Peyer's patch (tissue), 4 donors: Measurements from ENCODE around the gene SDHA. TPM values are rescaled to one million over a fixed set of nuclear protein-coding genes. Genes with fewer than 3 reads are reported as not detected.

Experiments
- DNase-seq, 3 donors: peaks; one replicate each; pipeline ENCODE4 v3.0.0-alpha.2; 2017 to 2019
- H3K27ac ChIP-seq, 4 donors: fragments of 200-600 bp; sonication (generic); one replicate each; pipeline ENCODE4 v1.5.1; 2016 to 2019
- H3K27me3 ChIP-seq, 2 donors: fragments of 200-600 bp; sonication (generic); one replicate each; pipeline ENCODE4 v1.5.1; 2019
- H3K36me3 ChIP-seq, 3 donors: fragments of 200-600 bp; sonication (generic); one replicate each; pipeline ENCODE4 v1.5.1; 2016 to 2019
- H3K4me1 ChIP-seq, 4 donors: fragments of 200-600 bp; sonication (generic); one replicate each; pipeline ENCODE4 v1.5.1; 2016 to 2019
- H3K4me3 ChIP-seq, 4 donors: fragments of 200-600 bp; sonication (generic); 1 replicate in 3 of 4; 2 replicates in 1 of 4; pipeline ENCODE4 v1.5.1; 2016 to 2019; ENCODE audit warnings: mild to moderate bottlenecking in 1 of 4
- H3K9me3 ChIP-seq, 4 donors: fragments of 200-600 bp; sonication (generic); one replicate each; pipeline ENCODE4 v1.5.1; 2016 to 2019; ENCODE audit warnings: mild to moderate bottlenecking in 1 of 4
- CTCF ChIP-seq, 6 experiments: fragments of 450-650 bp in 4 of 6; fragments of 200-600 bp in 2 of 6; sonication (generic) in 1 of 6; IDR thresholded peaks; one replicate each; pipeline ENCODE4 v1.5.1; 2017 to 2019; ENCODE audit warnings: antibody characterized with exemption in 6 of 6, mild to moderate bottlenecking in 3 of 6, moderate library complexity in 1 of 6
- POLR2A ChIP-seq, 2 donors: fragments of 450-650 bp; IDR thresholded peaks; one replicate each; pipeline ENCODE4 v1.5.1; 2017; ENCODE audit warnings: antibody characterized with exemption in 2 of 2, mild to moderate bottlenecking in 2 of 2, moderate library complexity in 2 of 2
- total RNA-seq, 4 donors: library from RNA; depleted of rRNA; stranded (reverse); fragments of >200 nt; gene quantifications; one replicate each; pipeline ENCODE4 v1.1.0, GENCODE V29; 2016

Gene SDHA
- total RNA-seq, 4 donors from 2014 or later = 94.9 to 253 (median 207) TPM

- no peaks in the 10 kb centered on the region for H3K27me3 ChIP-seq
- no peak for DNase-seq
- H3K4me3 ChIP-seq = no peak overlapping the region
- peaks cover 0 to 17% (median 3%) of the 10 kb centered on the region in 4 donors for H3K4me1 ChIP-seq
- no peak overlapping the region for H3K27ac ChIP-seq
- no peak for TF ChIP-seq POLR2A (IDR thresholded peaks at IDR 0.05)
- TF ChIP-seq CTCF (IDR thresholded peaks at IDR 0.05) = no peak
- H3K36me3 ChIP-seq = no peaks in the 10 kb centered on the region
- no peaks in the 10 kb centered on the region for H3K9me3 ChIP-seq
Observed at GRCh38 chr5:187042-187431, 31.1 kb upstream of the SDHA start.

GRCh38 chr5:187617-188451, 30.3 kb upstream of the SDHA start:
- Histone ChIP-seq H3K27ac (no peak overlapping the region), H3K36me3 (no peaks in the 10 kb centered on the region), H3K27me3 (no peaks in the 10 kb centered on the region), H3K9me3 (no peaks in the 10 kb centered on the region), H3K4me1 (peaks cover 0 to 17% (median 3%) of the 10 kb centered on the region in 4 donors), H3K4me3 (peak overlapping the region in 2 of 4 donors; percentile 12 to 29)
- TF ChIP-seq POLR2A (IDR thresholded peaks at IDR 0.05) (no peak), CTCF (IDR thresholded peaks at IDR 0.05) (no peak)
- DNase-seq = no peak

- Histone ChIP-seq H3K4me3 (peak overlapping the region in 2 of 4 donors; percentile 12 to 29), H3K4me1 (peaks cover 0 to 17% (median 3%) of the 10 kb centered on the region in 4 donors), H3K9me3 (no peaks in the 10 kb centered on the region), H3K36me3 (no peaks in the 10 kb centered on the region), H3K27ac (no peak overlapping the region), H3K27me3 (no peaks in the 10 kb centered on the region)
- TF ChIP-seq CTCF (IDR thresholded peaks at IDR 0.05) (peak; percentile 76 to 94 (median 92)), POLR2A (IDR thresholded peaks at IDR 0.05) (no peak)
- DNase-seq = peak; percentile 80 to 94 (median 91)
Observed at GRCh38 chr5:188488-189481, 29.3 kb upstream of the SDHA start.

GRCh38 chr5:189486-189885, 28.6 kb upstream of the SDHA start:
- peak in 1 of 3 donors; percentile 22 for DNase-seq
- H3K27ac ChIP-seq = no peak overlapping the region
- TF ChIP-seq CTCF (IDR thresholded peaks at IDR 0.05) (no peak), POLR2A (IDR thresholded peaks at IDR 0.05) (no peak)
- H3K27me3 ChIP-seq = no peaks in the 10 kb centered on the region
- peaks cover 0 to 17% (median 3%) of the 10 kb centered on the region in 4 donors for H3K4me1 ChIP-seq
- no peak overlapping the region for H3K4me3 ChIP-seq
- H3K36me3 ChIP-seq = no peaks in the 10 kb centered on the region
- no peaks in the 10 kb centered on the region for H3K9me3 ChIP-seq

- no peaks in the 10 kb centered on the region for H3K9me3 ChIP-seq
- peak in 1 of 3 donors; percentile 25 for DNase-seq
- H3K4me3 ChIP-seq = no peak overlapping the region
- TF ChIP-seq CTCF (IDR thresholded peaks at IDR 0.05) = no peak
- TF ChIP-seq POLR2A (IDR thresholded peaks at IDR 0.05) = no peak
- peaks cover 0 to 17% (median 3%) of the 10 kb centered on the region in 4 donors for H3K4me1 ChIP-seq
- no peaks in the 10 kb centered on the region for H3K27me3 ChIP-seq
- no peaks in the 10 kb centered on the region for H3K36me3 ChIP-seq
- H3K27ac ChIP-seq = no peak overlapping the region
Observed at GRCh38 chr5:189976-190365, 28.1 kb upstream of the SDHA start.
